Endothelial cell of umbilical vein (primary cell): ENCODE measurements around the gene REG1A. TPM values are rescaled to one million over a fixed set of nuclear protein-coding genes. Genes with fewer than 3 reads are reported as not detected.

Source experiments
- Bru-seq: library from RNA; stranded (reverse); fragments of 400-500 nt; gene quantifications from one replicate; lab custom pipeline; 2021; lab: Mats Ljungman, UMichigan
- BruChase-seq, 2 experiments: library from RNA; stranded (reverse); fragments of 400-500 nt; gene quantifications; one replicate each; lab custom pipeline; 2021; lab: Mats Ljungman, UMichigan
- BruUV-seq: library from RNA; stranded (reverse); fragments of 400-500 nt; replicated peaks from 2 replicates; lab custom pipeline; 2021; lab: Mats Ljungman, UMichigan
- CTCF ChIA-PET: fragments of 300-600, 350-600 bp; sonication (Branson Sonifier 250); formaldehyde crosslinking; loops from one replicate; lab custom pipeline; 2021; ENCODE audit warnings: antibody characterized with exemption, inconsistent platforms; lab: Charles Lee
- POLR2A ChIA-PET: fragments of 300-600, 350-600 bp; sonication (Branson Sonifier 250); formaldehyde crosslinking; loops from one replicate; lab custom pipeline; 2021; ENCODE audit warnings: antibody characterized with exemption, inconsistent platforms; lab: Charles Lee
- DNase-seq: peaks from one replicate; pipeline ENCODE4 v3.0.0-alpha.2; 2011; ENCODE audit warnings: low read depth, low spot score
- FAIRE-seq: peaks from 2 replicates; lab custom pipeline; 2011; peaks lifted over from hg19 to GRCh38; lab: Jason Lieb, UNC
- H2AFZ ChIP-seq: 2 replicates; pipeline ENCODE4 v1.6.0; 2012; ENCODE audit warnings: low read depth, low read length, control low read depth, inconsistent platforms
- H3K27ac ChIP-seq: 2 replicates; pipeline ENCODE4 v1.5.1; 2011; ENCODE audit warnings: low read depth, mild to moderate bottlenecking, control low read depth, low read length, moderate library complexity; ENCODE audit not compliant: insufficient read depth
- H3K27me3 ChIP-seq, 2 experiments: 2 replicates each; pipeline versions ENCODE4 v1.6.0 to v1.6.1; 2011; ENCODE audit warnings: low read length in 2 of 2, mixed read lengths in 1 of 2; ENCODE audit not compliant: control insufficient read depth in 2 of 2, insufficient read depth in 2 of 2
- H3K36me3 ChIP-seq, 2 experiments: 2 replicates in 1 of 2; 3 replicates in 1 of 2; pipeline ENCODE4 v1.5.1; 2011; ENCODE audit warnings: low read length in 2 of 2, mild to moderate bottlenecking in 1 of 2, moderate library complexity in 1 of 2; ENCODE audit not compliant: control insufficient read depth in 2 of 2, insufficient read depth in 2 of 2; ENCODE audit errors: extremely low read depth in 1 of 2
- H3K4me1 ChIP-seq: 3 replicates; pipeline ENCODE4 v1.5.1; 2011; ENCODE audit warnings: mild to moderate bottlenecking, low read length; ENCODE audit not compliant: control insufficient read depth, insufficient read depth; ENCODE audit errors: extremely low read depth
- H3K4me2 ChIP-seq: 2 replicates; pipeline ENCODE4 v1.6.1; 2011; ENCODE audit warnings: low read length, control low read depth, mixed read lengths; ENCODE audit not compliant: insufficient read depth
- H3K4me3 ChIP-seq, 3 experiments: fragments of 200-600 bp in 1 of 3; sonication (generic), shearing (Covaris generic) in 1 of 3; replicated peaks in 1 of 3; 2 replicates each; pipeline ENCODE4 v1.5.1; 2011 to 2016; ENCODE audit warnings: control low read depth in 3 of 3, low read length in 3 of 3, mild to moderate bottlenecking in 2 of 3, inconsistent platforms in 1 of 3, low read depth in 1 of 3, moderate library complexity in 1 of 3; ENCODE audit not compliant: insufficient read depth in 1 of 3
- H3K79me2 ChIP-seq: 2 replicates; pipeline ENCODE4 v1.6.0; 2012; ENCODE audit warnings: low read length, inconsistent platforms; ENCODE audit not compliant: control insufficient read depth, insufficient read depth
- H3K9ac ChIP-seq: replicated peaks from 2 replicates; pipeline ENCODE3; 2011; ENCODE audit warnings: low read length, control low read depth; ENCODE audit not compliant: insufficient read depth; ENCODE audit errors: extremely low read depth
- H3K9me1 ChIP-seq: replicated peaks from 3 replicates; pipeline ENCODE4 v1.6.0; 2011; ENCODE audit warnings: mild to moderate bottlenecking, low read length; ENCODE audit not compliant: control insufficient read depth, insufficient read depth; ENCODE audit errors: extremely low read depth
- H3K9me3 ChIP-seq: replicated peaks from 2 replicates; pipeline ENCODE4 v1.5.1; 2012; ENCODE audit warnings: low read length, inconsistent platforms; ENCODE audit not compliant: control insufficient read depth, insufficient read depth
- H4K20me1 ChIP-seq: replicated peaks from 2 replicates; pipeline ENCODE3; 2011; ENCODE audit warnings: mild to moderate bottlenecking, low read length; ENCODE audit not compliant: control insufficient read depth, insufficient read depth; ENCODE audit errors: extremely low read depth
- EZH2 ChIP-seq: IDR thresholded peaks from 2 replicates; pipeline ENCODE4 v1.6.1; 2012; ENCODE audit warnings: borderline replicate concordance, low read depth, mild to moderate bottlenecking, moderate library complexity, low read length, inconsistent platforms; ENCODE audit not compliant: severe bottlenecking
- FOS ChIP-seq: IDR thresholded peaks from 2 replicates; pipeline ENCODE4 v1.6.1; 2011; ENCODE audit warnings: mild to moderate bottlenecking, low read length, moderate library complexity, borderline replicate concordance; ENCODE audit not compliant: insufficient read depth
- GATA2 ChIP-seq: IDR thresholded peaks from 2 replicates; pipeline ENCODE4 v1.7.0; 2011; ENCODE audit warnings: low read depth, mild to moderate bottlenecking, moderate library complexity, mixed read lengths, low read length; ENCODE audit not compliant: insufficient read length, insufficient read depth
- JUN ChIP-seq: IDR thresholded peaks from 2 replicates; pipeline ENCODE4 v1.6.1; 2011; ENCODE audit warnings: borderline replicate concordance, low read depth; ENCODE audit not compliant: insufficient read length, insufficient read depth
- MYC ChIP-seq: IDR thresholded peaks from one replicate; pipeline ENCODE4 v1.6.1; 2011; ENCODE audit warnings: mild to moderate bottlenecking, low read depth, low read length
- POLR2A ChIP-seq: IDR thresholded peaks from 2 replicates; pipeline ENCODE4 v1.6.1; 2012; ENCODE audit warnings: low read depth, mild to moderate bottlenecking, control low read depth, low read length
- POLR2AphosphoS5 ChIP-seq: IDR thresholded peaks from 2 replicates; pipeline ENCODE4 v1.6.1; 2012; ENCODE audit warnings: low read depth, mild to moderate bottlenecking, control low read depth, low read length, moderate library complexity; ENCODE audit not compliant: insufficient read depth
- dilution Hi-C: fragments of 300-500 bp; cut with MboI; formaldehyde crosslinking; loops from one replicate; pipeline ENCODE4 v1.15.0; 2019; ENCODE audit warnings: low sequenced_read_pairs; ENCODE audit not compliant: extremely low pct_ligation_motif_present
- intact Hi-C: fragments of 100-400 bp; cut with micrococcal nuclease; formaldehyde crosslinking; loops from one replicate; pipeline ENCODE4 v1.10.0; 2022
- long read RNA-seq: library from polyadenylated mRNA; stranded (forward); transcript quantifications from one replicate; pipeline ENCODE4 v2.0.0, GENCODE V29; 2021
- polyA minus RNA-seq, 3 experiments: library from RNA; depleted of rRNA, polyadenylated mRNA; stranded (reverse); fragments of >200 nt; gene quantifications; 1 replicate in 1 of 3; 2 replicates in 2 of 3; pipeline ENCODE4 v1.2.3, GENCODE V29; 2011
- polyA plus RNA-seq, 4 experiments: library from polyadenylated mRNA; depleted of rRNA in 3 of 4; stranded (reverse) in 3 of 4; unstranded in 1 of 4; fragments of >200 nt; gene quantifications; 2 replicates each; pipeline versions ENCODE4 v1.2.1 to v1.2.3, GENCODE V29; 2011 to 2012; ENCODE audit warnings: missing spikeins in 1 of 4
- total RNA-seq: library from RNA; stranded (reverse); gene quantifications from 2 replicates; pipeline ENCODE4 v1.2.3, GENCODE V29; 2021
- TF ChIP-seq, protein P1 (sequence below): IDR thresholded peaks from 2 replicates; pipeline ENCODE4 v1.6.1; 2011; ENCODE audit not compliant: insufficient read depth, insufficient read length
- TF ChIP-seq, protein P2 (sequence below), 2 donors: IDR thresholded peaks; 1 replicate in 1 of 2; 2 replicates in 1 of 2; pipeline ENCODE4 v1.5.1; 2011; ENCODE audit warnings: low read length in 2 of 2, mild to moderate bottlenecking in 2 of 2, moderate library complexity in 2 of 2, control low read depth in 1 of 2, inconsistent platforms in 1 of 2, low read depth in 1 of 2; ENCODE audit not compliant: insufficient read depth in 1 of 2; ENCODE audit errors: extremely low read depth in 1 of 2

REG1A gene, protein sequence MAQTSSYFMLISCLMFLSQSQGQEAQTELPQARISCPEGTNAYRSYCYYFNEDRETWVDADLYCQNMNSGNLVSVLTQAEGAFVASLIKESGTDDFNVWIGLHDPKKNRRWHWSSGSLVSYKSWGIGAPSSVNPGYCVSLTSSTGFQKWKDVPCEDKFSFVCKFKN
- total RNA-seq (not detected in 2 replicates), polyA plus RNA-seq (not detected in 2 replicates), polyA minus RNA-seq (not detected in 2 replicates), Bru-seq, nascent RNA (not detected), BruChase-seq, experiment 1, labeled RNA remaining after a 6-hour chase (not detected), BruChase-seq, experiment 2, labeled RNA remaining after a 2-hour chase (not detected)
- not detected in 2 replicates for polyA plus RNA-seq (2011; cell fraction: cytosol; rRNA removed)
- not detected in 2 replicates for polyA plus RNA-seq (2011; cell fraction: nucleus; rRNA removed)
- polyA plus RNA-seq (2012) = not detected in 2 replicates
- not detected for polyA minus RNA-seq (2011; cell fraction: cytosol; rRNA and poly(A)+ RNA removed)
- polyA minus RNA-seq (2011; cell fraction: nucleus; rRNA and poly(A)+ RNA removed) = not detected in 2 replicates
- long read RNA-seq = 0 reads

DNA sequence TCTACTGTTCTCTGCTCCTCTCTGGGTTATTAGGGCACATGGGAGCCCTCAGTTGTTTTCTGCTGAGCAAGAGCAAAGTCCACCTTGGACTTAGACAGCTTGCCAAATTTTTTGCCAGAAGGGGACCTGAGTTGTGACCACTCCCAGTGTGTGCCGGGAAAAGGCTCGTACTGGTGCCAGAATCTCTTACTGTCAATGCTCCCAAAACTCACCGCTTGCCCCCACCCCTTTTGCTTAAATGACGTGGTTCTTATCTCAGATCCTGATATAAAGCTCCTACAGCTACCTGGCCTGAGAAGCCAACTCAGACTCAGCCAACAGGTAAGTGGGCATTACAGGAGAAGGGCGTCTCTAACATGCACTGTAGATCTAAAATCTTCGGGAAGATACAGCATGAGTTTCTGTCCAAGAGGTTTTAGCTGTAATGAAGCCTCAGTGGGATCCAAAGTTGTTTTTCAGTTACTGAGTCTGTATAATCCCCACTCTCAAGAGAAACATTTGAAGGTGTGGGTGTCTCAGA lies at the start of gene REG1A:
Gene REG1A (plus strand): TSS at position 295 of the 520 bp plus-strand sequence. CDS start 374 bp downstream, outside the sequence.
- H3K4me2 ChIP-seq = no peak within 1 kb of the TSS
- BruUV-seq = no TSS peak
- H3K27me3 ChIP-seq = no peaks in the 10 kb centered on the region
- no peak within 1 kb of the TSS for H3K27ac ChIP-seq
- H3K36me3 ChIP-seq = no peaks in the 10 kb centered on the region
- ChIA-PET POLR2A (no interaction called here), CTCF (no interaction called here)
- no peaks in the 10 kb centered on the region for H3K4me1 ChIP-seq
- H3K79me2 ChIP-seq = no peaks in the 10 kb centered on the region
- H3K9ac ChIP-seq = no peak within 1 kb of the TSS
- H2AFZ ChIP-seq = no peak within 1 kb of the TSS
- FAIRE-seq (no peak), DNase-seq (no peak)
- TF ChIP-seq FOS = no peak
- TF ChIP-seq POLR2AphosphoS5 = no peak
- no peak for TF ChIP-seq GATA2
- no peak for TF ChIP-seq JUN
- TF ChIP-seq EZH2 = no peak
- TF ChIP-seq MYC = no peak
- TF ChIP-seq POLR2A = no peak
- TF ChIP-seq, protein P1, sequence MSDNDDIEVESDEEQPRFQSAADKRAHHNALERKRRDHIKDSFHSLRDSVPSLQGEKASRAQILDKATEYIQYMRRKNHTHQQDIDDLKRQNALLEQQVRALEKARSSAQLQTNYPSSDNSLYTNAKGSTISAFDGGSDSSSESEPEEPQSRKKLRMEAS = no peak
- TF ChIP-seq, protein P2, sequence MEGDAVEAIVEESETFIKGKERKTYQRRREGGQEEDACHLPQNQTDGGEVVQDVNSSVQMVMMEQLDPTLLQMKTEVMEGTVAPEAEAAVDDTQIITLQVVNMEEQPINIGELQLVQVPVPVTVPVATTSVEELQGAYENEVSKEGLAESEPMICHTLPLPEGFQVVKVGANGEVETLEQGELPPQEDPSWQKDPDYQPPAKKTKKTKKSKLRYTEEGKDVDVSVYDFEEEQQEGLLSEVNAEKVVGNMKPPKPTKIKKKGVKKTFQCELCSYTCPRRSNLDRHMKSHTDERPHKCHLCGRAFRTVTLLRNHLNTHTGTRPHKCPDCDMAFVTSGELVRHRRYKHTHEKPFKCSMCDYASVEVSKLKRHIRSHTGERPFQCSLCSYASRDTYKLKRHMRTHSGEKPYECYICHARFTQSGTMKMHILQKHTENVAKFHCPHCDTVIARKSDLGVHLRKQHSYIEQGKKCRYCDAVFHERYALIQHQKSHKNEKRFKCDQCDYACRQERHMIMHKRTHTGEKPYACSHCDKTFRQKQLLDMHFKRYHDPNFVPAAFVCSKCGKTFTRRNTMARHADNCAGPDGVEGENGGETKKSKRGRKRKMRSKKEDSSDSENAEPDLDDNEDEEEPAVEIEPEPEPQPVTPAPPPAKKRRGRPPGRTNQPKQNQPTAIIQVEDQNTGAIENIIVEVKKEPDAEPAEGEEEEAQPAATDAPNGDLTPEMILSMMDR (IDR thresholded peaks at IDR 0.05; ENCODE audit: extremely low read depth in 1 of 2, insufficient read depth in 1 of 2, low read depth in 1 of 2, low read length in 2 of 2) = no peak
- H4K20me1 ChIP-seq = no peaks in the 10 kb centered on the region
- H3K9me1 ChIP-seq = no peaks in the 10 kb centered on the region
- dilution Hi-C loops (no loop called here), intact Hi-C loops (no loop called here)
- no peaks in the 10 kb centered on the region for H3K9me3 ChIP-seq
- H3K4me3 ChIP-seq = no peak within 1 kb of the TSS
